Lower leg skin (tissue), 4 donors: Measurements from ENCODE around the gene PTPN3. TPM values are rescaled to one million over a fixed set of nuclear protein-coding genes. Genes with fewer than 3 reads are reported as not detected.
"Not testable (repeated sequence)": the region's sequence is repeated elsewhere in the genome, so short reads cannot be mapped to it uniquely, and the experiment has no call there.

Source experiments
- DNase-seq, 2 donors: peaks; one replicate each; pipeline ENCODE4 v3.0.0-alpha.2; 2019; ENCODE audit warnings: low spot score in 2 of 2
- H3K4me3 ChIP-seq: fragments of 200-600 bp; sonication (generic); 2 replicates; pipeline ENCODE4 v1.5.1; 2017; ENCODE audit warnings: mild to moderate bottlenecking, low read depth; ENCODE audit not compliant: poor library complexity, severe bottlenecking
- CTCF ChIP-seq, 3 donors: fragments of 450-650 bp; IDR thresholded peaks; one replicate each; pipeline ENCODE4 v1.5.1; 2016; ENCODE audit warnings: antibody characterized with exemption in 3 of 3, mild to moderate bottlenecking in 3 of 3, moderate library complexity in 2 of 3
- POLR2A ChIP-seq, 2 donors: fragments of 450-650 bp; IDR thresholded peaks; one replicate each; pipeline ENCODE4 v1.6.1; 2016 to 2017; ENCODE audit warnings: antibody characterized with exemption in 2 of 2, mild to moderate bottlenecking in 1 of 2, moderate library complexity in 1 of 2
- WGBS, 2 donors: methylation state at CpG; one replicate each; pipeline ENCODE4 v1.1.5; 2018; 5-methylcytosine and 5-hydroxymethylcytosine counted together
- intact Hi-C: fragments of 100-400 bp; cut with DNase I; formaldehyde crosslinking; loops from one replicate; pipeline ENCODE4 v1.15.0; 2023; ENCODE audit warnings: low total_unique reads
- total RNA-seq, 4 donors: library from RNA; depleted of rRNA; stranded (reverse); fragments of >200 nt; gene quantifications; one replicate each; pipeline ENCODE4 v1.1.0, GENCODE V29; 2016

Gene PTPN3
- total RNA-seq, 4 donors from 2014 or later: 36.4 to 44.5 (median 40.7) TPM

DNA sequence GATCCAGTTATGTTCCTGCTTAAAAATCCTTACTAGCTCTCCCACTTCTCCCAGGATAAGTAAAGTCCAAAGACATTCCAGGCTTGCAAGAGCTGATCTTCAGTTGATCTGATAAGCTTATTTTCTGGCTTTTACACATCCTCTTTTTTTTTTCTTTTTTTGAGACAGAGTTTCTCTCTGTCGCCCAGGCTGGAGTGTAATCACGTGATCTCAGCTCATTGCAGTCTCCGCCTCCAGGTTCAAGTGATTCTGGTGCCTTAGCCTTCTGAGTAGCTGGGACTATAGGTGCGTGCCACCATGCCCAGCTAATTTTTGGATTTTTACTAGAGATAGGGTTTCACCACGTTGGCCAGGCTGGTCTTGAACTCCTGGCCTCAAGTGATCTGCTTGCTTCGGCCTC, 37.3 kb upstream of the PTPN3 start:
- H3K4me3 ChIP-seq: no peak overlapping the region
- WGBS, 2 donors: 60 to 62% methylated on average over 6 of the region's 6 CpGs
- DNase-seq: no peak
- TF ChIP-seq POLR2A (IDR thresholded peaks at IDR 0.05) (no peak), CTCF (IDR thresholded peaks at IDR 0.05) (no peak)
- intact Hi-C loops: no loop called here

DNA sequence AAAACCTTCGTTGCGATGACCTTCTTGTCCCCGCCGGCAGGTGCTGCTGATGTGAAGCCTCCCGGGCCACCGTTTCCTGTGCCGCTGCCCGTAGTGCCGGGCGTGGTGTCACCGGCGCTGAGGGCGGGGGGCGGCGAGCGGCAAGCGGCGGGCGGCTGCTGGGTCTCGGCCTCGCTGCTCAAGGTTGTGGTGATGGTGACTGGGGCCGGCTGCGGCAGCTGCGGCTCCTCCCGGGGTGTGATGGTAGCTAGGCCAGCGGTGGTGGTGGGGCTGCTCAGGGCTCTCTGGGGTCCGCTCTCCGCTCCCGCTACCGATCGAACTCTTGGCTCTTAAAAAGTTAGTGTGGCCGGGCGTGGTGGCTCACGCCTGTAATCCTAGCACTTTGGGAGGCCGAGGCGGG, 36.0 kb upstream of the PTPN3 start:
- DNase-seq: no peak
- WGBS, 2 donors: 92 to 97% methylated on average over 36 of the region's 36 CpGs
- H3K4me3 ChIP-seq: no peak overlapping the region
- TF ChIP-seq POLR2A (IDR thresholded peaks at IDR 0.05): no peak
- no peak for TF ChIP-seq CTCF (IDR thresholded peaks at IDR 0.05)
- intact Hi-C loops: no loop called here

- intact Hi-C loops, H3K4me3 ChIP-seq, DNase-seq: not testable (repeated sequence)
- 42 to 59% methylated on average over 13 of the region's 13 CpGs for WGBS, 2 donors
Measured at GRCh38 chr9:109532652-109533051, 34.5 kb upstream of the PTPN3 start.

- no peak for DNase-seq
- WGBS, 2 donors: 84 to 92% methylated on average over 6 of the region's 6 CpGs
- intact Hi-C loops: loop anchor here (5.0 kb wide), 1 partner anchor 80 kb away; no protein-coding TSS in a partner anchor
- TF ChIP-seq POLR2A (IDR thresholded peaks at IDR 0.05) (no peak), CTCF (IDR thresholded peaks at IDR 0.05) (no peak)
- H3K4me3 ChIP-seq: no peak overlapping the region
Measured at GRCh38 chr9:109522106-109522505, 24.0 kb upstream of the PTPN3 start.

GRCh38 chr9:109520475-109521132, 22.5 kb upstream of the PTPN3 start:
- 12 to 14% methylated on average over 11 of the region's 11 CpGs for WGBS, 2 donors
- H3K4me3 ChIP-seq: no peak overlapping the region
- TF ChIP-seq POLR2A (IDR thresholded peaks at IDR 0.05) (no peak), CTCF (IDR thresholded peaks at IDR 0.05) (peak in 1 of 3 donors; percentile 54)
- intact Hi-C loops: loop anchor here (5.0 kb wide), 1 partner anchor 78 kb away; no protein-coding TSS in a partner anchor
- peak; percentile 77 to 88 for DNase-seq

- no peak for DNase-seq
- no peak overlapping the region for H3K4me3 ChIP-seq
- 69 to 72% methylated on average over 5 of the region's 5 CpGs for WGBS, 2 donors
- no peak for TF ChIP-seq POLR2A (IDR thresholded peaks at IDR 0.05)
- intact Hi-C loops: no loop called here
Measured at GRCh38 chr9:109519366-109519765, 21.3 kb upstream of the PTPN3 start.
